HL-60 (cell line): ENCODE data around the gene SPTAN1.

Experiments used
- CTCF ChIP-seq: IDR thresholded peaks from one replicate; pipeline ENCODE4 v1.5.1; 2011; ENCODE audit warnings: low read length, control low read depth, inconsistent platforms; ENCODE audit not compliant: insufficient read depth
- GABPA ChIP-seq: IDR thresholded peaks from 2 replicates; pipeline ENCODE4 v1.6.1; 2012; ENCODE audit warnings: low read depth
- POLR2AphosphoS5 ChIP-seq: IDR thresholded peaks from 2 replicates; pipeline ENCODE4 v1.6.1; 2012; ENCODE audit warnings: low read depth

- TF ChIP-seq POLR2AphosphoS5 (no peak), CTCF (no peak), GABPA (no peak)
Observed at GRCh38 chr9:128640603-128641002, 88.2 kb downstream of the SPTAN1 start.
